Esophagus (tissue), 2 donors: Measurements from ENCODE around the gene SCGB1A1. TPM values are rescaled to one million over a fixed set of nuclear protein-coding genes. Genes with fewer than 3 reads are reported as not detected.

Source experiments
- H3K27ac ChIP-seq, 2 donors: one replicate each; pipeline ENCODE4 v1.5.1; 2013; ENCODE audit warnings: low read depth in 2 of 2, mild to moderate bottlenecking in 2 of 2, inconsistent platforms in 1 of 2, low read length in 1 of 2, moderate library complexity in 1 of 2
- H3K27me3 ChIP-seq, 2 donors: one replicate each; pipeline ENCODE4 v1.6.1; 2013; ENCODE audit warnings: low read length in 2 of 2, control low read depth in 1 of 2, mild to moderate bottlenecking in 1 of 2; ENCODE audit not compliant: insufficient read depth in 2 of 2, control insufficient read depth in 1 of 2
- H3K36me3 ChIP-seq, 2 donors: one replicate each; pipeline ENCODE4 v1.6.1; 2013; ENCODE audit warnings: low read length in 1 of 2; ENCODE audit not compliant: control insufficient read depth in 2 of 2, insufficient read depth in 2 of 2
- H3K4me1 ChIP-seq, 2 donors: one replicate each; pipeline ENCODE4 v1.6.1; 2013; ENCODE audit warnings: low read length in 1 of 2; ENCODE audit not compliant: control insufficient read depth in 2 of 2, insufficient read depth in 2 of 2
- H3K4me3 ChIP-seq, 2 donors: one replicate each; pipeline ENCODE4 v1.5.1; 2013; ENCODE audit warnings: low read length in 2 of 2, mild to moderate bottlenecking in 2 of 2, low read depth in 1 of 2, moderate library complexity in 1 of 2
- H3K9me3 ChIP-seq, 2 donors: one replicate each; pipeline ENCODE4 v1.6.1; 2013; ENCODE audit warnings: mild to moderate bottlenecking in 2 of 2, low read depth in 1 of 2, low read length in 1 of 2, moderate library complexity in 1 of 2; ENCODE audit not compliant: control insufficient read depth in 2 of 2, insufficient read depth in 1 of 2
- WGBS, 2 donors: extraction: QIAGEN DNeasy Blood & Tissue Kit; methylation state at CpG; one replicate each; pipeline ENCODE4 v1.1.7; 2013; 5-methylcytosine and 5-hydroxymethylcytosine counted together
- polyA plus RNA-seq, 2 donors: library from polyadenylated mRNA; stranded (reverse); fragments of 200-250 nt; gene quantifications; one replicate each; pipeline ENCODE4 v1.2.3, GENCODE V29; 2013
- donor health status: healthy with polysubstance abuse.
- donor health status: Bipolar disorder and iron deficiency.

Gene SCGB1A1
- polyA plus RNA-seq, 2 donors: 4.8 to 5.5 TPM

GRCh38 chr11:62394825-62395538 is 23.9 kb upstream of the SCGB1A1 start:
- peak overlapping the region; percentile 88 to 89 for H3K27ac ChIP-seq
- WGBS, 2 donors: 5 to 10% methylated on average over 14 of the region's 14 CpGs
- H3K4me1 ChIP-seq: peaks cover 10 to 26% of the 10 kb centered on the region in 2 donors
- H3K4me3 ChIP-seq: peak overlapping the region in 1 of 2 donors; percentile 37
- no peaks in the 10 kb centered on the region for H3K27me3 ChIP-seq
- H3K9me3 ChIP-seq: no peaks in the 10 kb centered on the region
- no peaks in the 10 kb centered on the region for H3K36me3 ChIP-seq

DNA sequence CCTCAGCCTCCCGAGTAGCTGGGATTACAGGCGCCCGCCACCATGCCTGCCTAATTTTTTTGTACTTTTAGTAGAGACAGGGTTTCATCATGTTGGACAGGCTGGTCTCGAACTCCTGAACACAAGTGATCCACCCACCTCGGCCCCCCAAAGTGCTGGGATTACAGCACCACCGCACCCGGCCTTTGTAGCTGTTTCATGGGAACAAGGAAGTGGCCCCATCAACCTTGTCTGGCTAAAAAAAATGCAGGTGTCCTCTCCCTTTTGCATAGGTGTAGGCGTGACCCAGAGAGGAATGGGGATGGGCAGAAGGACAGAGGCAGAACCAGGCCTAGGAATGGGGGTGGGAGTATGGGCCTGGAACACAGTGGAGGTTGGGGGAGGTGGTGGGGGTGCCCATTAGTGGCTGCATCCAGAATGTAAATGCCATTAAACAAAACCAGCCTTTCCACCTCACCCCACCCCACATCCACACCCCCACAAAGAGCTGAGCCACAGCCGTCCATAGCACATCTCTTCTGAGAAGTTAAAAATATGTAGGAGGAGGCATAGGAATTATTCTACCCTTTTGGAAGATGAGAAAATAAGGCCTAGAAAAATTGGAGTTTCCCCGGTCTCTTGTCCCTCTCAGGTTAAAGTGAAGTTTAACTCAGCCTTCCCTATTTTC is 22.8 kb upstream of the SCGB1A1 start:
- H3K27me3 ChIP-seq: no peaks in the 10 kb centered on the region
- 72 to 78% methylated on average over 10 of the region's 10 CpGs for WGBS, 2 donors
- no peak overlapping the region for H3K4me3 ChIP-seq
- H3K9me3 ChIP-seq: no peaks in the 10 kb centered on the region
- H3K36me3 ChIP-seq: no peaks in the 10 kb centered on the region
- peak overlapping the region; percentile 69 to 70 for H3K27ac ChIP-seq
- H3K4me1 ChIP-seq: peaks cover 14 to 35% of the 10 kb centered on the region in 2 donors

DNA sequence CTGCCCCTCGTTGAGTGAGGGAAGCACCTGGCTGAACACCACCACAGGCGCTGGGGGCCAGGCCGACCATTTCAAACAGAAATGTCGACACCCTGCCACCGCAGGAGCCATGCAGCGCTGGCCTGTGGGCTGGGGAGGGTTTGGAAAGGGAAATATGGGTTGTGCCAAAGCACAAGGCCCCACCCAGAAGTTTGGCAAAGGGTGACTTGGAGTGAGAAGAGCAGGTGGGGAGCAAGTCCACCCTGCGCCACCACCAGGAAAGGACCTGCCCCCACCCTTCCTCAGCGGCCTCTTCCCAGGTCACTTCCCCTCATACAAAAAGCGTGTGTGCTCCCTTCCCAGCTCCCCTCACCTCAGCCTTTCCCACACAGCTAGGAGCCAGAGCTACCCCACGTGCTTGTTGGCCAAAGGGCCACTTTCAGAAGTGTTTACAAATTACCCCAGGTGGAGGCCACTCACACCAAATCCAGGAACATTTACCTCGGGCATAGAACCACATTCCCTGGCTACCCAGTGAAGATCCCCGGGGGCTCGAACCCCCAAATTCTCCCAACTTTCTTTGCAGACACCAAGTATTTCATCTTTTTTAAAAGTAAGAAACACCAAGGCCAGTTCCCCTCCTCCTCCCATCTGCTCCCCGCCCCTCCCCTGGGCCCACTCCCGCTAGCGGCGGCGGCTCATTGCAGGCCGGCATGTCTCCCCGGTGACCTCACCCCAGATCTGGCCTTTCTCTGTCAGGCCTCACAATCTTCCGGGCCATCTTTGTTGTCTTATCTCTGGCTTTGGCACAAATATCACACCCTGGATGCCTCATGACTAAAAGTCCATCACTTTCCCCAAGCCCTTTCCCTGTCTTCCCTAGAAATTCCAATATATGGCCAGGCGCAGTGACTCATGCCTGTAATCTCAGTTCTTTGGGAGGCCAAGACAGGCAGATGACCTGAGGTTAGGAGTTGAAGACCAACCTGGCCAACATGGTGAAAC is 20.5 kb upstream of the SCGB1A1 start:
- H3K4me3 ChIP-seq: no peak overlapping the region
- no peaks in the 10 kb centered on the region for H3K9me3 ChIP-seq
- WGBS, 2 donors: 43 to 50% methylated on average over 22 of the region's 22 CpGs
- peak overlapping the region; percentile 91 to 94 for H3K27ac ChIP-seq
- H3K4me1 ChIP-seq: peaks cover 26 to 55% of the 10 kb centered on the region in 2 donors
- H3K36me3 ChIP-seq: no peaks in the 10 kb centered on the region
- no peaks in the 10 kb centered on the region for H3K27me3 ChIP-seq

- Histone ChIP-seq H3K36me3 (no peaks in the 10 kb centered on the region), H3K4me3 (no peak overlapping the region), H3K27me3 (no peaks in the 10 kb centered on the region), H3K27ac (peak overlapping the region; percentile 91 to 94), H3K9me3 (no peaks in the 10 kb centered on the region), H3K4me1 (peaks cover 26 to 55% of the 10 kb centered on the region in 2 donors)
- 53 to 56% methylated on average over 10 of the region's 10 CpGs for WGBS, 2 donors
Observed at GRCh38 chr11:62399172-62399877, 19.5 kb upstream of the SCGB1A1 start.

- H3K4me3 ChIP-seq: no peak overlapping the region
- H3K27me3 ChIP-seq: no peaks in the 10 kb centered on the region
- no peaks in the 10 kb centered on the region for H3K9me3 ChIP-seq
- 49 to 55% methylated on average over 7 of the region's 7 CpGs for WGBS, 2 donors
- no peaks in the 10 kb centered on the region for H3K36me3 ChIP-seq
- peak overlapping the region; percentile 91 to 94 for H3K27ac ChIP-seq
- H3K4me1 ChIP-seq: peaks cover 26 to 55% of the 10 kb centered on the region in 2 donors
Observed at GRCh38 chr11:62399878-62400266, 19.0 kb upstream of the SCGB1A1 start.

GRCh38 chr11:62400281-62400680 is 18.6 kb upstream of the SCGB1A1 start:
- H3K4me3 ChIP-seq: no peak overlapping the region
- 41 to 49% methylated on average over 6 of the region's 6 CpGs for WGBS, 2 donors
- peak overlapping the region; percentile 91 to 94 for H3K27ac ChIP-seq
- no peaks in the 10 kb centered on the region for H3K9me3 ChIP-seq
- H3K27me3 ChIP-seq: no peaks in the 10 kb centered on the region
- no peaks in the 10 kb centered on the region for H3K36me3 ChIP-seq
- peaks cover 26 to 53% of the 10 kb centered on the region in 2 donors for H3K4me1 ChIP-seq

- H3K4me1 ChIP-seq: peaks cover 26 to 51% of the 10 kb centered on the region in 2 donors
- no peak overlapping the region for H3K4me3 ChIP-seq
- 19 to 40% methylated on average over 9 of the region's 9 CpGs for WGBS, 2 donors
Observed at GRCh38 chr11:62400760-62401159, 18.1 kb upstream of the SCGB1A1 start.

GRCh38 chr11:62401356-62401755 is 17.5 kb upstream of the SCGB1A1 start:
- Histone ChIP-seq H3K4me3 (no peak overlapping the region), H3K4me1 (peaks cover 26 to 51% of the 10 kb centered on the region in 2 donors)

More at GRCh38 chr11:62400760-62401159, 18.1 kb upstream of the SCGB1A1 start:
- peak overlapping the region; percentile 91 to 94 for H3K27ac ChIP-seq
- no peaks in the 10 kb centered on the region for H3K36me3 ChIP-seq
- H3K9me3 ChIP-seq: no peaks in the 10 kb centered on the region
- H3K27me3 ChIP-seq: no peaks in the 10 kb centered on the region

GRCh38 chr11:62401811-62402210 is 17.0 kb upstream of the SCGB1A1 start:
- WGBS, 2 donors: 29 to 38% methylated on average over 6 to 7 of the region's 7 CpGs
- Histone ChIP-seq H3K36me3 (no peaks in the 10 kb centered on the region), H3K4me1 (peaks cover 26 to 51% of the 10 kb centered on the region in 2 donors), H3K27me3 (no peaks in the 10 kb centered on the region), H3K27ac (peak overlapping the region; percentile 91 to 94), H3K9me3 (no peaks in the 10 kb centered on the region), H3K4me3 (peak overlapping the region in 1 of 2 donors; percentile 13)

More at GRCh38 chr11:62401356-62401755, 17.5 kb upstream of the SCGB1A1 start:
- 65 to 68% methylated on average over 5 of the region's 5 CpGs for WGBS, 2 donors
- Histone ChIP-seq H3K36me3 (no peaks in the 10 kb centered on the region), H3K27ac (peak overlapping the region; percentile 91 to 94), H3K27me3 (no peaks in the 10 kb centered on the region), H3K9me3 (no peaks in the 10 kb centered on the region)
